Osteocyte (in vitro differentiated cells): ENCODE measurements around the gene IP6K1. TPM values are rescaled to one million over a fixed set of nuclear protein-coding genes. Genes with fewer than 3 reads are reported as not detected.
"Not testable (repeated sequence)": the region's sequence is repeated elsewhere in the genome, so short reads cannot be mapped to it uniquely, and the experiment has no call there.

Experiments used
- DNase-seq: peaks from one replicate; pipeline ENCODE4 v3.0.0; 2021; ENCODE audit warnings: mixed read lengths; ENCODE audit not compliant: unreplicated experiment; ENCODE audit errors: extremely low spot score
- H3K27ac Mint-ChIP-seq: one replicate; pipeline ENCODE4 v1.8.0; 2021; ENCODE audit warnings: mild to moderate bottlenecking, mixed read lengths; ENCODE audit not compliant: unreplicated experiment
- H3K27me3 Mint-ChIP-seq: one replicate; pipeline ENCODE4 v1.8.0; 2021; ENCODE audit warnings: mixed read lengths; ENCODE audit not compliant: unreplicated experiment
- H3K36me3 Mint-ChIP-seq: one replicate; pipeline ENCODE4 v1.8.0; 2021; ENCODE audit warnings: mixed read lengths; ENCODE audit not compliant: unreplicated experiment
- H3K4me1 Mint-ChIP-seq: one replicate; pipeline ENCODE4 v1.8.0; 2021; ENCODE audit warnings: mixed read lengths; ENCODE audit not compliant: unreplicated experiment
- H3K4me3 Mint-ChIP-seq: one replicate; pipeline ENCODE4 v1.8.0; 2021; ENCODE audit warnings: mild to moderate bottlenecking, moderate library complexity, mixed read lengths; ENCODE audit not compliant: unreplicated experiment
- H3K9me3 Mint-ChIP-seq: one replicate; pipeline ENCODE4 v1.8.0; 2021; ENCODE audit warnings: mixed read lengths; ENCODE audit not compliant: unreplicated experiment
- total RNA-seq: library from RNA; stranded (reverse); gene quantifications from 2 replicates; pipeline ENCODE4 v1.2.1, GENCODE V29; 2021
- TF ChIP-seq, protein P1 (sequence below): fragments of 200-600 bp; sonication (generic); IDR thresholded peaks from 2 replicates; pipeline ENCODE4 v1.5.0; 2021; ENCODE audit warnings: antibody characterized with exemption, mild to moderate bottlenecking, moderate library complexity

The IP6K1 gene
- total RNA-seq, 1 donor from 2014 or later = 66.9 TPM

DNA sequence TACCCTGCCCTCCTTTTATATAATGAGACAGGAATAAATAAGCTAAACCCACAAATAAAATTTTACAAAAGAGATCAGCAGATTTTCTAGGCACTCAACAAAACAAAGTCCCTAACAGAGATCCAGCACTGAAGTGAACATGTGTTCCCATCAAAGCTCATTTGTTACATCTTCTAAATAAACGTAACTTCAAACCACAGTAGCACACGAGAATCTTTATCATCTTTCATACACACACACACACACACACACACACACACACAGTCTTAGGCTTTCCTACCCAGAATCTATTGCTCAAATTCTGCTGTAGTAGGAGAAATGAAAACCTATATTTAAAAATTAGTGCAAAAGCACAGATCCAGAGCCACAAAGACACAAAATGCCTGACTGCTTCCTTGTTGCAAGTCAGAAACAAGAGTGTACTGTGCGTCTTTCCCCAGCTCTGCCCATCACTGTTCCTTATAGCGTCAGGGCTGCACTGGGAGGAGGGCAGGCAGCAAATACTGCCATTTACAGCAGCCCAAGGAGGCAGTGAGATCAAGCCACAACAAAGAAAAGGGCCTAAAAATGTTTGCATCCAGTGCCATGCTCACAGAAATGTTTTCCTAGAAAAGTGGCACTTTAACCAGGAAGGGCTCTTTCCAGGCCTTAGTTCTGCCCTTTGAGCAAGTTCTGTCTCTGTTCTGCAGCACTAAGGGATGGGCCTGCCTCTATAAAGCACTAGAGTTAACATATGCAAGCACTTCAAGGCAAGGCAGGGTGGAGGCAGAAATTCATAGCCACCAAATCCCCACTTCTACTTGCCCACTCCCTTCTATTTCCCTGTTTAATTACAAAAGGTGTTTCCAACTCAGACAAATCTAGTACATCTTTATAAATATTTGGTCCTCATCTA is 6.0 kb downstream of the IP6K1 start:
- Mint-ChIP-seq H3K36me3 (peaks cover 6% of the 10 kb centered on the region), H3K27me3 (no peaks in the 10 kb centered on the region), H3K9me3 (no peaks in the 10 kb centered on the region), H3K4me3 (no peak overlapping the region), H3K4me1 (peaks cover 39% of the 10 kb centered on the region), H3K27ac (peak overlapping the region; percentile 45)
- no peak for DNase-seq
- TF ChIP-seq, protein P1, sequence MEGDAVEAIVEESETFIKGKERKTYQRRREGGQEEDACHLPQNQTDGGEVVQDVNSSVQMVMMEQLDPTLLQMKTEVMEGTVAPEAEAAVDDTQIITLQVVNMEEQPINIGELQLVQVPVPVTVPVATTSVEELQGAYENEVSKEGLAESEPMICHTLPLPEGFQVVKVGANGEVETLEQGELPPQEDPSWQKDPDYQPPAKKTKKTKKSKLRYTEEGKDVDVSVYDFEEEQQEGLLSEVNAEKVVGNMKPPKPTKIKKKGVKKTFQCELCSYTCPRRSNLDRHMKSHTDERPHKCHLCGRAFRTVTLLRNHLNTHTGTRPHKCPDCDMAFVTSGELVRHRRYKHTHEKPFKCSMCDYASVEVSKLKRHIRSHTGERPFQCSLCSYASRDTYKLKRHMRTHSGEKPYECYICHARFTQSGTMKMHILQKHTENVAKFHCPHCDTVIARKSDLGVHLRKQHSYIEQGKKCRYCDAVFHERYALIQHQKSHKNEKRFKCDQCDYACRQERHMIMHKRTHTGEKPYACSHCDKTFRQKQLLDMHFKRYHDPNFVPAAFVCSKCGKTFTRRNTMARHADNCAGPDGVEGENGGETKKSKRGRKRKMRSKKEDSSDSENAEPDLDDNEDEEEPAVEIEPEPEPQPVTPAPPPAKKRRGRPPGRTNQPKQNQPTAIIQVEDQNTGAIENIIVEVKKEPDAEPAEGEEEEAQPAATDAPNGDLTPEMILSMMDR = no peak

DNA sequence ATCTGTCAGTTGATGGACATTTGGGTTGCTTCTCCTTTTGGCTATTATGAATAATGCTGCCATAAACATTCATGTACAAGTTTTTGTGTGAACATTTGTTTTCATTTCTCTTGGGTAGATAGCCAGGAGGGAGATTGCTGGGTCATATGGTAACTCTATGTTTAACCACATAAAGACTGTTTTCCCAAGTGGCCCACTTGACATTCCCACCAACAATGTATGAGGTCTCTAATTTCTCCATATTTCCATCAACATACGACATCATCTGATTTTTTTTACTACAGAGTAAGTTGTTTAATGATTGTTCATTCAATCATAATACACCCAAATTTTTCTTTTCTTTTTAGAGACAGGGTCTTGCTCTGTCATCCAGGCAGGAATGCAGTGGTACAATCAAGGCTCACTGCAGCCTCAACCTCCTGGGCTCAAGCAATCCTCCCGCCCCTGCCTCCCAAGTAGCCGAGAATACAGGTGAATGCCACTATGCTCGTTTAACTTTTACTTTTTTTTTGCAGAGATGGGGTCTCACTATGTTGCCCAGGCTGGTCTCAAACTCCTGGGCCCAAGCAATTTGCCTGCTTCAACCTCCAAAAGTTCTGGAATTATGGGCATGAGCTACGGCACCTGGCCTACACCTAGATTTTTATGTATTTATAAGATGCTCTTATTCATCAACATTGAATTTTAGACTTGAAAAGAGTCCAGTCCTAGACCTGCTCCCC is 6.8 kb downstream of the IP6K1 start:
- H3K4me1 Mint-ChIP-seq = peaks cover 33% of the 10 kb centered on the region
- TF ChIP-seq, protein P1 = no peak
- no peaks in the 10 kb centered on the region for H3K27me3 Mint-ChIP-seq
- H3K4me3 Mint-ChIP-seq = no peak overlapping the region
- H3K9me3 Mint-ChIP-seq = no peaks in the 10 kb centered on the region
- DNase-seq = no peak
- H3K27ac Mint-ChIP-seq = peak overlapping the region; percentile 45
- peaks cover 8% of the 10 kb centered on the region for H3K36me3 Mint-ChIP-seq

DNA sequence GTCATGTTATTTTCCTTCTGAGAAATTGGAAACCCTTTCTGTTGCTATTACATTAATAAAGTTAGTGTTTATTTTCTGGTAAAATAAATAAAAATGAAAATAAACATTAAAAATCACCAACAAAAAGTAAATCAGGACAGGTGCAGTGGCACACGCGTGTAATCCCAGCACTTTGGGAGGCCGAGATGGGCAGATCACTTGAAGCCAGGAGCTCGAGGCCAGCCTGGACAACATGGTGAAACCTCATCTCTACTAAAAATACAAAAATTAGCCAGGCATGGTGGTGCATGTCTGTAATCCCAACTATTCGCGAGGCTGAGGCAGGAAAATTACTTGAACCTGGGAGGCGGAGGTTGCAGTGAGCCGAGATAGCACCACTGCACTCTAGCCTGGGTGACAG is 10.2 kb downstream of the IP6K1 start:
- H3K4me1 Mint-ChIP-seq = peaks cover 24% of the 10 kb centered on the region
- not testable (repeated sequence) for H3K9me3 Mint-ChIP-seq

DNA sequence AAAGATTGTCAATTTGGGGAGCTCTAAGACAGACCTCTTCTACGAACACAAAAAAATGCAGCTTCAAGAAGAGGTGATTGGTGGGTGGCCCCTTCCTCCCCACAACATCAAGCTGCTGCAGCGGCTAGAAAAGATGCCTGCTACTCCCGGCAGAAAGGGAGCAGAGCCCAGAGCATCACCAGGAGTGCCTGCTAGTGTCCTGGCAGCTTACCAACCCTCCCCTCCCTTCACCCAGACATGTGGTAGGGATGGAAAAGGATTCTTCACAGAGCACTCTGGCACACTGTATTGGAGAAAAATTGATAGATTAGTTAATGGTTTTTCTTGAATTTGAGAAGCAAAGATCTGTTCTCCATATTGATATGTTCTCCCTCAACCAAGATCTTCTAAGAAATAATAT is 10.8 kb downstream of the IP6K1 start:
- Mint-ChIP-seq H3K4me3 (no peak overlapping the region), H3K27me3 (no peaks in the 10 kb centered on the region), H3K4me1 (peaks cover 23% of the 10 kb centered on the region), H3K27ac (no peak overlapping the region), H3K9me3 (no peaks in the 10 kb centered on the region), H3K36me3 (peaks cover 8% of the 10 kb centered on the region)
- TF ChIP-seq, protein P1 = no peak
- DNase-seq = no peak

More for the DNA sequence above, 10.2 kb downstream of the IP6K1 start:
- not testable (repeated sequence) for H3K36me3 Mint-ChIP-seq, H3K27ac Mint-ChIP-seq, H3K27me3 Mint-ChIP-seq, DNase-seq, H3K4me3 Mint-ChIP-seq

DNA sequence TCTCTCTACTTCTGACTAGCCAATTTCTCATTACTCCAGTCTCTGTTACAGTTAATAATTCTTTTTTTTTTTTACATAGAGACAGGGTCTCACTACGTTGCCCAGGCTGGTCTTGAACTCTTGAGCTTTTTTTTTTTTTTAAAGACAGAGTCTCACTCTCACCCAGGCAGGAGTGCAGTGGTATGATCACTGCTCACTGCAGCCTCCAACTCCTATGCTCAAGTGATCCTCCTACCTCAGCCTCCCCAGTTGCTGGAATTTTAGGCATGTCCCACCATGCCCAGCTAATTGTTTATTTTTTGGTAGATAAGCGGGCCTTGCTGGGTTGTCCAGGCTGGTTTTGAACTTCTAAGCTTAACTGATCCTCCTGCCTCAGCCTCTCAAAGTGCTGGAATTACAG is 13.6 kb downstream of the IP6K1 start:
- no peaks in the 10 kb centered on the region for H3K27me3 Mint-ChIP-seq
- no peak overlapping the region for H3K4me3 Mint-ChIP-seq
- no peaks in the 10 kb centered on the region for H3K9me3 Mint-ChIP-seq
- no peak for DNase-seq
- H3K36me3 Mint-ChIP-seq = peaks cover 11% of the 10 kb centered on the region
- H3K4me1 Mint-ChIP-seq = peaks cover 14% of the 10 kb centered on the region
- H3K27ac Mint-ChIP-seq = no peak overlapping the region
- TF ChIP-seq, protein P1 = no peak
